HG03378 (cell line): ENCODE results near the gene INTU.
"Not testable (repeated sequence)": the region's sequence is repeated elsewhere in the genome, so short reads cannot be mapped to it uniquely, and the experiment has no call there.

Experiments used
- ATAC-seq: cut with Tn5 transposase; IDR thresholded peaks from one replicate; pipeline ENCODE4 v1.9.1; 2021; ENCODE audit warnings: mild to moderate bottlenecking, moderate library complexity; ENCODE audit not compliant: unreplicated experiment

INTU gene

DNA sequence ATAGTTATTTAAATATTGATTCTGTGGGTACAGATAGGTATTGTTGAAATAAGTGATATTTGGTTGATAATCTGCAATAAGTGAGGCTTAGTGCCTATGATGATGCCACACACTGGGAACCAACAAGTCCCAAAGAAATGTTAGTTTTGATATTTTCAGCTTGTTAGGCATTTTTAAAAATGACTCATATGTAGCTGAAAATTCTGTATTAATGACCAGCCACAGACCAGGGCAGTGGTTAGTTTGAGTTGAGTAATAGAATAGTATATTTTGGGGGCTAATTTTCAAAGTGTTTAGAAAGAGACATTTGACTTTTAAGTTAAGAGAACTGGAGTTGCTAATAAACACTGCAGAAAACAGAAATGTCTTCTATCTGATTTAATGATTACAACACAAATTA, 9.4 kb downstream of the INTU start:
- ATAC-seq: no peak

- no peak for ATAC-seq
Measured at GRCh38 chr4:127643791-127644190, 11.0 kb downstream of the INTU start.

DNA sequence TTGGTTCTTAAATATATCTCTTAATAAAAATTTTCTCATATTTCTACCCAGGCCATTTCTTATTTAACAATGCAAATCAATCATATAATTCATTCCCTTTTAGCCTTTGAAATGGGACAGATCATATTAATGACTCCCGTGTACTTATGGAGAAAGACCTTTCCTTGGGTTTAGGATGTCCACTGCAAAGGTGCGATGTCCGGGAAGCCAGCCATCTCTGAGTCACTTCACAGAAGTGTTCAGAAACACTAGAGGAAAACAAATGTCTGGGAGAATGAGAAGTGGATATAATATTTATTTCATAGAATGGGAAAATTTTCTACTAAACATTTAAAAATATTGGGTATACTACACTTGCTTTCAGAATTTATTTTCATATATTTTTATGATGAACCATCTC, 15.3 kb downstream of the INTU start:
- ATAC-seq: no peak

DNA sequence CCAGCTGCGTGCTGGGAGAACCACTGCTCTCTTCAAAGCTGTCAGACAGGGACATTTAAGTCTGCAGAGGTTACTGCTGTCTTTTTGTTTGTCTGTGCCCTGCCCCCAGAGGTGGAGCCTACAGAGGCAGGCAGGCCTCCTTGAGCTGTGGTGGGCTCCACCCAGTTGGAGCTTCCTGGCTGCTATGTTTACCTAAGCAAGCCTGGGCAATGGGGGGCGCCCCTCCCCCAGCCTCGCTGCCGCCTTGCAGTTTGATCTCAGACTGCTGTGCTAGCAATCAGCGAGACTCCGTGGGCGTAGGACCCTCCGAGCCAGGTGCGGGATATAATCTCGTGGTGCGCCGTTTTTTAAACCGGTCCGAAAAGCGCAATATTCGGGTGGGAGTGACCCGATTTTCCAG, 22.8 kb downstream of the INTU start:
- ATAC-seq: not testable (repeated sequence)

GRCh38 chr4:127656047-127656680, 23.4 kb downstream of the INTU start:
- no peak for ATAC-seq

GRCh38 chr4:127660284-127660885, 27.6 kb downstream of the INTU start:
- ATAC-seq: no peak

DNA sequence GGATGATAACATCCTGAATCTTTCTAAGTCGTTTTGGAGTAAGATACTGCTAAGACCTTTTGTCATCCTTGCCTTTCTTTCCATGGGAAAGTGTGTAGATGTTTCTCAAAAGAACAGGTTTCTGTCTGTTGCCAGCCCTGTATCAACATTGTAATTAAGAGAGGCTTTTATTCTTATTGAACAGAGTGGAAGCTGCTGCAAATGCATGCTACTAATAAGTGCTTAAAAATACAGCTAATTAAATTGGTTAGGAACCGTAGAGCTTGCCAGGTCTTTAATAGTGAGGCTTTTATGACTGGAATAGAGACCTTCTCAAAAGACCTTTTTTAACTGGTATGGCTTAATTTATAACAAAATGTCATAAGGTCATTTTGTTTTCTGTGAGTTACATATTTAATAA, 34.4 kb downstream of the INTU start:
- no peak for ATAC-seq

- ATAC-seq: no peak
Measured at GRCh38 chr4:127667772-127668171, 35.0 kb downstream of the INTU start.

- no peak for ATAC-seq
Measured at GRCh38 chr4:127668770-127669169, 36.0 kb downstream of the INTU start.

- ATAC-seq: no peak
Measured at GRCh38 chr4:127669691-127670090, 36.9 kb downstream of the INTU start.

DNA sequence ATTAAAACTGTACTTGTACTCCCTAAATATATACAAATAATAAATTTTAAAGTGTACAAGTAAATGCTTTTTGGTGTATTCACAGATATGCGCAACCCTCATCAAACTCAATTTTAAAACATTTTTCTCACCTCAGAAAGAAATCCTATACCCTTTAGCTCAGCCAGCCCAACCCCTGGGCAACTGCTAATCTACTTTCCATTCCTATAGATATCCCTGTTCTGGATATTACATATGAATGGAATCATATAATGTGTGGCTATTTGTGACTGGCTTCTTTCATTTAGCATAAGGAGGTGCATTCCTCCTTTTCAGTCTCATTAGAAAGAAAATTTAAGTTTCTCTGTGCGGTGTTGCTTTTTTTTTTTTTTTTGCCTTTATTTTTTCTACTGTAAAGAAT, 39.4 kb downstream of the INTU start:
- ATAC-seq: no peak

DNA sequence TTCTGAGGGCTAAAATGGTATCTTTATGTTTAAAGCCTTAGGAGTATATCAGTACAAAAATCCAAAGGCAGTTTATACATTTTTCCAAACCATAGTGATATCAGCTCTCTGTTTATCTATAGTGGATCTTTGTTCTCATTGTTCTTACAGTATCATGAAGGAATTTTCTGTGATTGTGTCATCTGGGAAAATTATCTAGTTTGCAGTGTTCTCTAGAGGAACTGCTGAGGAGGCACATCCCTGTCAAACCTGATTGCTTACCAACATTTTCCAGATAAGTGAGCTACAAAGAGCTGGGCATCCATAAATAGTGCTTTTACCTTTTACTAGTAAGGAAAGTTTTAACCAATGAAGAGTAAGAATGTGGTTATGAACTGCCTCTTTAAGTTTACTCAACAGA, 52.5 kb downstream of the INTU start:
- no peak for ATAC-seq

GRCh38 chr4:127686658-127687057, 53.9 kb downstream of the INTU start:
- ATAC-seq: no peak

DNA sequence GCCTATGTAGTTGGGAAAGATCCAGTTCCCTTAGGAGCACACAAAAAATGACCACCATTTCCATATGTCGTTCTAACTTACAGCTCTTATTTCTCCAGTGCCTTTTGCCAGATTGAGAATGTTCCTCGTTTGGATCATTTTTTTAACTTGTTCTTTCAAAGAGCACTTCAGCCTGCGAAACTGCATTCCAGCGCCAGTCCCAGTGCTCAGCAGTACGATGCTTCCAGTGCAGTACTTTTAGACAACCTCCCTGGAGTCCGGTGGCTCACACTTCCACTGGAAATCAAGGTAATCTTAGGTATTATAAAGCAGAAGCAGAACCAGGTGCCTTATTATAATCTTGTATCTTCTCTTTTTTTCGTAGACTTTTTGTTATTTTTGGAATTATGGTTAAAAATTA, 54.8 kb downstream of the INTU start:
- ATAC-seq: no peak

GRCh38 chr4:127698789-127699200, 66.0 kb downstream of the INTU start:
- ATAC-seq: peak; percentile 100

DNA sequence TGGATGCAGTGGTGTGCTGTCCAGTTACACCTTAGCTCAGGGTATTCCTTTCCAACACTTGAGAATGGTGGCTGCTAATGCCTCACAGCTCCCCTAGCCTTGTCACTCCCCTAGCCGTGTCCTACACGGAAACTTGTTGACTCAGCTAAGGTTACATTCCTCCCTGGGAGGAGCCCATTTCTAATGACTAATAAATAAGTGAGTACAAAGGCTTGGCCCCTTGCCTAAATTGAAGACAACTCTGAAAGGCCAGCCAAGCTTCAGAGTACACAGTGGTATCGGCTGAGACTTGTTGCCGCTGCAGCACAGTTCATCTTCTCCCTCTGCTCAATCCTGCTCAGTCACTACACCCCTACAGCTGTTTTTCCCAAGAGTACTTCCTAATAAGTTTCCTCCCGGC, 76.2 kb downstream of the INTU start:
- no peak for ATAC-seq

DNA sequence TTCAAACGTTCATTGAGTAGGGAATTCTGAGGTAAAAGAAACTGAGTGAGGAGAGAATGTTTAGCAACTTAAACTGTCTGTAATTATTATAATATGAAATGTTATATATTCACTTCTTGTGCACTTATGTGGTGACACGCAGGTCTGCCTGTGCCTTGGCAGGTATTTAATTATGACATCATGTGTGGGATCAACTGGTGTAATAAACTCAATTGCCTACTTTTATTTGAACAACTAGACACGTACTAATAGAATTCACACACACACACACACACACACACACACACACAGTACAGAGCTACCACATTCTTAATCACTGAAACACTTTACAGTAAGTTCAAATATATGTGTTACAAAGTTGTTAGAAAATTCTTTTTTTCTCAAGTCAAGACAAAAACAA, 76.7 kb downstream of the INTU start:
- ATAC-seq: no peak

DNA sequence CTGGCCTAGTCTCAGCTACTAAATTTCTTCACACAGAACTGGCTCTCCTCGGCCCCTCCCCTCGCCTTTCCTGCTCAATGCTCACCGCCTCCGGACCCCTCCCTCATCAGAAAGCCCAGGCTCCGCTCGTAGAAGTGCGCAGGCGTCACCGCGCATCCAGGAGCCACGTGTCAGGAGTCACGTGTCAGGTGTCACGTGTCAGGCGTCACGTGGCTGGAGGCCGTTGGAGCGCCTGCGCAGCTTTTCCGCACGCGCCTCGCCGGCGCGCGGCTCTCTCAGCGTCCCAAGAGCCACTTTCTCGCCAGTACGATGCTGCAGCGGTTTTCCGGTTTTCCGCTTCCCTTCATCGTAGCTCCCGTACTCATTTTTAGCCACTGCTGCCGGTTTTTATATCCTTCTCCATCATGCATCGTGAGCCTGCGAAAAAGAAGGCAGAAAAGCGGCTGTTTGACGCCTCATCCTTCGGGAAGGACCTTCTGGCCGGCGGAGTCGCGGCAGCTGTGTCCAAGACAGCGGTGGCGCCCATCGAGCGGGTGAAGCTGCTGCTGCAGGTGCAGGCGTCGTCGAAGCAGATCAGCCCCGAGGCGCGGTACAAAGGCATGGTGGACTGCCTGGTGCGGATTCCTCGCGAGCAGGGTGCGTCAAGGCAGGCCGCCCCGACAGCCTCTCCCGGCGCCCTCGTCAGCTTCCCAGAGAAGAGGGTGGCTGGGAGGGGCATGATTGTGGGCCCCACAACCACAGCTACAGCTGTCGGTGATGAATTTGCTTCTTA, 97.6 kb downstream of the INTU start, which contains the start of gene SLC25A31:
Gene SLC25A31 (plus strand): TSS at position 259 of the 772 bp plus-strand sequence. CDS start 146 bp downstream, at position 405.
- no peak for ATAC-seq

DNA sequence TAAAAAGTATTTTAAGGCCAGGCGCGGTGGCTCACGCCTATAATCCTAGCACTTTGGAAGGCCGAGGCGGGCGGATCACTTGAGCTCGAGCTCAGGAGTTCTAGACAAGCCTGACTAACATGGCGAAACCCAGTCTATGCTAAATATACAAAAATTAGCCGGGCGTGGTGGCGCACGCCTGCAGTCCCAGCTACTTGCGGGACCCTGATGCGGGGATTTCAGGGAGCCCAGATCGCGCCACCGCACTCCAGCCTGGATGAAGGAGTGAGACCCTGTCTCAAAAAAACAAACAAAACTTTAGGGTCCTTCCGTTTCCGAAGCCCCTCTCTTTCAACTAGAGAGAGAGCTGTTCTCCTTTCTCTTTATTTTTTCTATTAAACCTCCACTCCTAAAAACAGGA, 98.6 kb downstream of the INTU start:
- no peak for ATAC-seq

- peak; percentile 92 for ATAC-seq
Measured at GRCh38 chr4:127732623-127733328, 100.0 kb downstream of the INTU start.

DNA sequence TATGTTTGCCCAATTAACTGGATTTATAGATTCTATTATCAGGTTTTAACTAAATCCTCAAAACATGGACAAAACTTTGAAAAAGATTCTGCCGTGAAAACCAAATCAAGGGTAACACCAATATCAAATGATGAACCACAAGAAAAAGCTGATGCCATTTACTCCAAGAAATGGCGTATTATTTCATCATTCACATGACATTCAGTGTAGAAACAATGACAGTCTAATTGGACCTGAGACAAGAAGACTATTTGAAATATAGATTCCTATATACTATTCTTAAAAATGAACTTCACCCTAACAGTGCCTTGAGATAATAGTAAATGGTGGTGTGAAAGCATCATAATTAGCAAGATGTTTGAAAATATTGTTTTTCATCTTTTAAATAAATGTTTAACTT, 102.2 kb downstream of the INTU start:
- no peak for ATAC-seq
